Dedifferentiated amniotic fluid mesenchymal stem cell (primary cell): ENCODE measurements around the gene PSTPIP2.
"Not testable (repeated sequence)": the region's sequence is repeated elsewhere in the genome, so short reads cannot be mapped to it uniquely, and the experiment has no call there.

Source experiments
- DNase-seq: peaks from one replicate; pipeline ENCODE4 v3.0.0-alpha.2; 2016; ENCODE audit errors: extremely low spot score

PSTPIP2 gene

GRCh38 chr18:45981821-45982220 lies 90.2 kb downstream of the PSTPIP2 start:
- DNase-seq: no peak

- DNase-seq: no peak
Measured at GRCh38 chr18:45980229-45980628, 91.8 kb downstream of the PSTPIP2 start.

GRCh38 chr18:45978084-45978483 lies 94.0 kb downstream of the PSTPIP2 start:
- DNase-seq: no peak

DNA sequence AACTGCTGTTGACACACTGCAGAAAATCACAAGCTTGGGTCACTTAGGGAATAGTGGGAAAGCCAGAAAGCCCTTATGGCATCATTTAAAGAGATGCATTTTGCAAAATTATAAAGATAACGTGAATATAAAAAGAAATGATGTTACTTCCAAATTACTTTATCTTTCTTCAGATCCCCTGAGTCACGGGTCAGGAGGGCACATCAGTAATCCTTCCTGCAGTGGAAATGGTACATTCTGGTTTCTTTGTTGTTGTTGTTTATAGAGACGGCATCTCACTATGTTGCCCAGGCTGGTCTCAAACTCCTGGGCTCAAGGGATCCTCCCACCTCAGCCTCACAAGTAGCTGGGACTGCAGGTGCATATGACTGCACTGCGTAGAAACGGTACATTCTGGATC lies 95.1 kb downstream of the PSTPIP2 start:
- DNase-seq: no peak

GRCh38 chr18:45976566-45976965 lies 95.5 kb downstream of the PSTPIP2 start:
- DNase-seq: no peak

- DNase-seq: peak; percentile 84
Measured at GRCh38 chr18:45974088-45974536, 97.9 kb downstream of the PSTPIP2 start.

DNA sequence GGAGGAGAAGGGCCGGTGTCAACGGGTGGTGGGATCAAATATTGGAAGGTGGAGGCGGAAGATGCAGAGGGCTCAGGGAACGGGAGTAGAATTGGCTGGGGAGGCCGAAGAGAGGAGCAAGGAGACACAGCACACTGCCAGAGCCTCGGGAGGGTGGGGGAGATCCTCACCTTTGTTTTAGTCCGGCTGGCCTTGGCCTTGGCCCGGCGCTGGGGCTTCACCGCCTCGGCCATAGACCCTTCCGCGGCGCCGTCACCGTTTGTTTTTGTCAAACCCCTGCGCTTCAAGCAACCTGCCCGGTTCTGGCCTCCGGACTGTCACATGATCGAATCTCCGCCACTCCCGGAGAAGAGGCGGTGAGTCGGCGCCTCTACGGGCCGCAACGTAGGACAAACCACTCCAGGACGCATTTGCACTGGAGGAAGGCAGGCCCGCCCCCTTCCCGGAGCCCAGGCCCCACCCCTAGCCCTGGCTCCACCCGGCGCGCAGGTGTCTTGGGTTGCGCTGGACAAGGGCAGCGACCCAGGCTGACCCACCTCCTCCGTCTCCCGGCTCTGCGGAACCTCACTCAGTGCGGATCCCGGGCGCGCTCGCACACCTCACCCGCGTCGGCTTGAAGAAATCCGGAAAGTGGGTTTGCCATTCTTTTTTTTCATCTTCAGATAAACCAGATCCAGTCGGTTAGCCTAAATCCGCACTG lies 104.9 kb downstream of the PSTPIP2 start, which contains the start of gene EPG5:
TSS of gene EPG5 (minus strand) at position 323 of the 700 bp plus-strand sequence. CDS start at position 233, 90 bp downstream.
- peak; percentile 92 for DNase-seq

DNA sequence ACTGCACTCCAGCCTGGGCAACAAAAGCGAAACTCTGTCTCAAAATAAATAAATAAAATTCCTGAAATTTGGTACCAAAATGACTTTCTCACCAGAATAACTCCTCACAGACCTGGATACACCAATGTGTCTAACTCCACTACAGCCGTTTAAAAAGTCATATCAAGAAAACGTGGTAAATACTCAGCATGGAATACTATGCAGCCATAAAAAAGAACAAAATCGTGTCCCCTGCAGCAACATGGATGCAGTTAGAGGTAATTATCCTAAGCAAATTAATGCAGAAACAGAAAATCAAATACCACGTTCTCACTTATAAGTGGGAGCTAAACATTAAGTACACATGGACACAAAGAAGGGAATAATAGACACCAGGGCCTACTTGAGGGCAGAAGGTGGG lies 107.1 kb downstream of the PSTPIP2 start:
- not testable (repeated sequence) for DNase-seq

- no peak for DNase-seq
Measured at GRCh38 chr18:45962866-45963265, 109.2 kb downstream of the PSTPIP2 start.

DNA sequence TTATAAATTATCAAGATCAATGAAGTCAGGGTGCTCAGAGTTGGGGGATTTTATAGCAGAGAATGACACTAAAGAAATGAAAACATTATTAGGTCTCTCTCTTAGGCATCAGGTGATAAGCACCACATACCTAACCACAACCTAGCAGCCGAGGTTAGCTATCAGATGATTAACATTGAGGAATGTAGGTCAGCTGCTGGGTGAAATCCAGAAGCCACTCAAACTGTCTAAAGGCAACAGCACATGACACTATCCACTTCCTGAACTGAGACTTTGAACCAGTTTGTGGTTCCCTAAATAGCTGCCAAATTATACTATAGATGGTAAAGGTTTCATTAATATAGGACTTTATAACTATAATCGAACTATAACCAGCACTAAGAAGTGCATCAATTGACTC lies 109.6 kb downstream of the PSTPIP2 start:
- no peak for DNase-seq

GRCh38 chr18:45959484-45959883 lies 112.6 kb downstream of the PSTPIP2 start:
- DNase-seq: not testable (repeated sequence)

GRCh38 chr18:45958730-45959129 lies 113.3 kb downstream of the PSTPIP2 start:
- DNase-seq: no peak

DNA sequence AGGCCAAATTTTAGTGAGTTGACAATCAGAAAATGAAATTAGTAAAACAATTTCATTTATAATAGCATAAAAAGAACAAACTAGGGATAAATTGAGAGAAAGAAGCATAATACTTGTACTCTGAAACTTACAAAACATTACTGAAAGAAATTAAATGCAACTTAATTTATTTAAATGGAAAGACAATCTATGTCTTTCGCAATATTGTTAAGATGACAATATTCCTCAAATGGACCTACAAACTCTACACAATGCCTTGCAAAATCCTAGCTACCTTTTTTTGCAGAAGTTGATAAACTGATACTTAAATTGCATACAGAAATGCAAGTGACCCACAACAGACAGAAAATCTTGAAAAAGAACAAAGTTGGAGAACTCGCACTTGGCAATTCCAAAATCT lies 114.0 kb downstream of the PSTPIP2 start:
- DNase-seq: no peak

DNA sequence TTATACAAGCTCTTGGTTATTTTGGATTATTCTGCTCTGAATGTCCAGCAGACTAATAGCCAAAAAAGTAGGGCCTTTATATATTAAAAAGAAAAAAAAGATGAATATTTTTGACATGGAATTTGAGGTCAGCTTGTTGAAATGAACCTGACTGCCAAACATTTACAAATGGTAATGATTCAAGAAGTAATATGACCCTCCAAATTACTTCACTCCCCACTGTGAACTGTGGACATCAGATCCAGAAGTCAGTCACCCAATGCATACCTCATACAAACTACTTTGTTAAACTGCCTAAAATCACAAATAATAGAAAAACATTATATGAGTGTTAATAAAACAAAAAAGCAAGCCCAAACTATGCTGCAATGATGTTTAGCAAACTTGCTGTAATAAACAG lies 115.0 kb downstream of the PSTPIP2 start:
- DNase-seq: peak; percentile 44

GRCh38 chr18:45954070-45954934 lies 117.8 kb downstream of the PSTPIP2 start:
- DNase-seq: peak; percentile 87

DNA sequence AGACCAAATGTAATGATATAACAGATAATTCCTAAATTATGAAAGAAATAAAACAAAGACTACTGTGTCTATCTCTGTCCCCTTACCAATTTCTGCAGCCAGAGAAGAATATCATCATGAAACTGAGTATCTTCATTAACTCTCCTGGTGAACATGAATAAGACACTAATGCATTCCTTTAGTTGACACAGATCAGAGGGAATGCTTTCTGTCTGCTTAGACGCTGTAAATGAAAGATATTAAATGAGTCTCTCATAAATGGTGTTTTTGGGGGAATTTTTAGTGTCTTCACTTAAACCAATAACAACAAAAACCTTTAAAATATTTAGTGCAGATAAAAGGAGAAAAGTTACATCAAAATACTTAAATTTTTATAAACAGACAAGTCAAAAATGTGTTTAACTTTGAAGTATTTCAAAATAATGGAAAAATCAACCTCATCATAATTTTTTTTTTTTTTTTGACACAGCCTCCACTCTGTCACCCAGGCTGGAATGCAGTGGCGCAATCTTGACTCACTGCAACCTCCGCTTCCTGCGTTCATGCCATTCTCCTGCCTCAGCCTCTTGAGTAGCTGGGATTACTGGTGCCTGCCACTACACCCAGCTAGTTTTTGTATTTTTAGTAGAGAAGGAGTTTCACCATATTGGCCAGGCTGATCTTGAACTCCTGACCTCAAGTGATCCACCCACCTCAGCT lies 120.9 kb downstream of the PSTPIP2 start:
- peak; percentile 57 for DNase-seq

GRCh38 chr18:45945669-45946068 lies 126.4 kb downstream of the PSTPIP2 start:
- no peak for DNase-seq

DNA sequence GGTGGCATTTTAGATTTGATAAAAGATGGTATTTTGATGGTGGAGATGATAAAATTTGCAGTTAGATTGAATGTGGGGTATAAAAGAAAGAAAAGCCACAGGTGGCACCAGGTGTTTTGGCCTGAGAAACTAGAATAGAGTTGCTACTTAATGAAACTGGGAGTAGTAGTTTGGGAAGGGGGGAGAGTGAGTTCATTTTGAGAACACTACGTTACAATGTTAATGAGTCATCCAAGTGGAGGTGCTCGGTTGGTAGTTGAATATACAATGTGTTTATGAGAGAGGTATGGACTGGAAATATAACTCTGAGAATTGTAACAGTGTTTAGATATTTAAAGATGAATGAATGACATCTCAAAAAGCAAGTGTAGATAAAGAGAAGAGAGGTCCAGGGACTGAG lies 131.3 kb downstream of the PSTPIP2 start:
- DNase-seq: no peak

- DNase-seq: no peak
Measured at GRCh38 chr18:45939236-45939635, 132.8 kb downstream of the PSTPIP2 start.

DNA sequence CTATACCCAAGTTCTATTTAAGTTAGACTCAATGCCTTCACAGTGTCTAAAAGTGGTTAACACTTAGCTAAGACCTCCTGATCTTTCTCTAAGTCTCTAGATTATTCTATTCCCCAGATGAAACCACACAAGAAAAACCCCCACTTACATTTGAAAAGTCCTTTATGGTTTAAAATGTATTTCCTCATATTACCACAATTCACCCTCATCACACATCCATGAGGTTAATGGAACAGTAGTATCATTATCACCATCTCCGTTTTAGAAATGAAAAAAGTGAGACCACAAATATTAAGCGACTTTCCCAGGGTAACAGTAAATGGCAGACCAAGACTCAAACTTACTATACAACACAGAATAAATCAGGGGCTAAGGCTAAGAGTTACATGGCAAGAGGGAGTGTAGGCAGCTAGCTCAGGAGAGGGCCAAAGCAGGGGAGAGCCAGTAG lies 133.5 kb downstream of the PSTPIP2 start:
- no peak for DNase-seq

GRCh38 chr18:45935591-45936335 lies 136.3 kb downstream of the PSTPIP2 start:
- no peak for DNase-seq
